ENCODE data around the gene GAREM2.

Gene GAREM2

GRCh38 chr2:26187537-26188104 lies 14.7 kb downstream of the GAREM2 start:
- no peak for DNase-seq

- DNase-seq = no peak
Observed at GRCh38 chr2:26189123-26189522, 16.2 kb downstream of the GAREM2 start.

- no peak for DNase-seq
Observed at GRCh38 chr2:26189751-26190150, 16.9 kb downstream of the GAREM2 start.

GRCh38 chr2:26190369-26190768 lies 17.5 kb downstream of the GAREM2 start:
- DNase-seq = no peak

- DNase-seq = no peak
Observed at GRCh38 chr2:26191316-26192159, 18.6 kb downstream of the GAREM2 start.

GRCh38 chr2:26193578-26194231 lies 20.8 kb downstream of the GAREM2 start:
- no peak for DNase-seq

- DNase-seq = no peak
Observed at GRCh38 chr2:26195040-26195984, 22.4 kb downstream of the GAREM2 start.

- no peak for DNase-seq
Observed at GRCh38 chr2:26196683-26197418, 24.0 kb downstream of the GAREM2 start.

GRCh38 chr2:26197516-26197915 lies 24.6 kb downstream of the GAREM2 start:
- DNase-seq = no peak

GRCh38 chr2:26202981-26203490 lies 30.1 kb downstream of the GAREM2 start:
- DNase-seq = no peak

GRCh38 chr2:26203906-26204305 lies 31.0 kb downstream of the GAREM2 start:
- DNase-seq = no peak

GRCh38 chr2:26212011-26212410 lies 39.1 kb downstream of the GAREM2 start:
- no peak for DNase-seq

- DNase-seq = no peak
Observed at GRCh38 chr2:26214759-26215158, 41.9 kb downstream of the GAREM2 start.

- no peak for DNase-seq
Observed at GRCh38 chr2:26215833-26216232, 42.9 kb downstream of the GAREM2 start.

- no peak for DNase-seq
Observed at GRCh38 chr2:26216587-26216986, 43.7 kb downstream of the GAREM2 start.

- DNase-seq = no peak
Observed at GRCh38 chr2:26217720-26218119, 44.8 kb downstream of the GAREM2 start.

GRCh38 chr2:26223018-26223417 lies 50.1 kb downstream of the GAREM2 start:
- peak in 2 of 14 donors; percentile 9 to 38 for DNase-seq

GRCh38 chr2:26224095-26224494 lies 51.2 kb downstream of the GAREM2 start:
- no peak for DNase-seq

GRCh38 chr2:26229595-26229994 lies 56.7 kb downstream of the GAREM2 start:
- DNase-seq = no peak

GRCh38 chr2:26230806-26231205 lies 57.9 kb downstream of the GAREM2 start:
- DNase-seq = no peak

GRCh38 chr2:26235089-26235488 lies 62.2 kb downstream of the GAREM2 start:
- no peak for DNase-seq

- DNase-seq = no peak
Observed at GRCh38 chr2:26237868-26238267, 65.0 kb downstream of the GAREM2 start.

Measured in C1 segment of cervical spinal cord (tissue), 14 donors.